Colonic mucosa (tissue), 4 donors: ENCODE data around the gene XRCC4. TPM values are rescaled to one million over a fixed set of nuclear protein-coding genes. Genes with fewer than 3 reads are reported as not detected.

Source experiments
- DNase-seq: peaks from one replicate; pipeline ENCODE4 v3.0.0-alpha.2; 2020
- H3K27ac ChIP-seq: fragments of 200-600 bp; one replicate; pipeline ENCODE4 v1.8.0; 2021
- H3K27me3 ChIP-seq: fragments of 200-600 bp; one replicate; pipeline ENCODE4 v1.8.0; 2021
- H3K36me3 ChIP-seq: fragments of 200-600 bp; one replicate; pipeline ENCODE4 v1.8.0; 2021
- H3K4me1 ChIP-seq: fragments of 200-600 bp; one replicate; pipeline ENCODE4 v1.8.0; 2021; ENCODE audit warnings: mild to moderate bottlenecking
- H3K4me3 ChIP-seq: fragments of 200-600 bp; one replicate; pipeline ENCODE4 v1.8.0; 2021
- H3K9ac ChIP-seq, 2 donors: one replicate each; pipeline ENCODE4 v1.7.0; 2013; ENCODE audit warnings: control low read depth in 2 of 2, low read depth in 2 of 2, low read length in 2 of 2
- H3K9me3 ChIP-seq: fragments of 200-600 bp; one replicate; pipeline ENCODE4 v1.8.0; 2021
- intact Hi-C: fragments of 100-400 bp; cut with DNase I; formaldehyde crosslinking; loops from one replicate; pipeline ENCODE4 v1.14.1; 2022
- total RNA-seq, 2 donors: library from RNA; stranded (reverse); fragmentation: NEBNext Ultra II Directional in 1 of 2; extraction: Animal tissue kit (Norgen Biotek cat#: 25700) in 1 of 2; gene quantifications; one replicate each; pipeline ENCODE4 v1.2.1, GENCODE V29; 2021
- TF ChIP-seq, protein P1 (sequence below): fragments of 200-600 bp; IDR thresholded peaks from one replicate; pipeline ENCODE4 v1.8.0; 2022; ENCODE audit warnings: antibody characterized with exemption, mild to moderate bottlenecking
- donor health status: healthy.
- donor health status: DM: no; HTN: no; CAD: no.
- donor health status: DM: no; HTN: no; CAD: no.

XRCC4 gene
- total RNA-seq, 2 donors from 2014 or later = 5.7 to 8.7 TPM

DNA sequence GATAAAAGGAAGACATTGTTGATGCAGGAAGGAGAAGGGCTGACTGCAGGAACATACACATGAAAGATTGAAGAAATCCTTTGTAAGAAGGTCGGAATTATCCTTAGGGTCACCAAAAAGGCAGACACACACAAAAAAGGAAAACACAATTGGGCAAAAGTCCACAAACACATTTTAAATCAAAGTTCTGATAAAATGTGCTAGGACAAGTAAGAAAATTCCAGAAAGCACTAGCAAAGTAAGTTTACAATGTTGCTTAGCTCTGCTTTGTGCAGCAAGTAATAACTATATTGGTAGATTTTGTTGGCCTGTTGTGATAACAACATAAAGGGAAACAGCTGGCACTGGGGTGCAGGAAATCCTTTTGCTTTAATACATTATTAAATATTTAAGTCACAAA is 294.4 kb downstream of the XRCC4 start:
- Histone ChIP-seq H3K27me3 (no peaks in the 10 kb centered on the region), H3K9ac (no peak overlapping the region), H3K9me3 (no peaks in the 10 kb centered on the region), H3K27ac (no peak overlapping the region), H3K36me3 (no peaks in the 10 kb centered on the region), H3K4me3 (no peak overlapping the region), H3K4me1 (no peaks in the 10 kb centered on the region)
- DNase-seq = no peak
- intact Hi-C loops = no loop called here
- TF ChIP-seq, protein P1, sequence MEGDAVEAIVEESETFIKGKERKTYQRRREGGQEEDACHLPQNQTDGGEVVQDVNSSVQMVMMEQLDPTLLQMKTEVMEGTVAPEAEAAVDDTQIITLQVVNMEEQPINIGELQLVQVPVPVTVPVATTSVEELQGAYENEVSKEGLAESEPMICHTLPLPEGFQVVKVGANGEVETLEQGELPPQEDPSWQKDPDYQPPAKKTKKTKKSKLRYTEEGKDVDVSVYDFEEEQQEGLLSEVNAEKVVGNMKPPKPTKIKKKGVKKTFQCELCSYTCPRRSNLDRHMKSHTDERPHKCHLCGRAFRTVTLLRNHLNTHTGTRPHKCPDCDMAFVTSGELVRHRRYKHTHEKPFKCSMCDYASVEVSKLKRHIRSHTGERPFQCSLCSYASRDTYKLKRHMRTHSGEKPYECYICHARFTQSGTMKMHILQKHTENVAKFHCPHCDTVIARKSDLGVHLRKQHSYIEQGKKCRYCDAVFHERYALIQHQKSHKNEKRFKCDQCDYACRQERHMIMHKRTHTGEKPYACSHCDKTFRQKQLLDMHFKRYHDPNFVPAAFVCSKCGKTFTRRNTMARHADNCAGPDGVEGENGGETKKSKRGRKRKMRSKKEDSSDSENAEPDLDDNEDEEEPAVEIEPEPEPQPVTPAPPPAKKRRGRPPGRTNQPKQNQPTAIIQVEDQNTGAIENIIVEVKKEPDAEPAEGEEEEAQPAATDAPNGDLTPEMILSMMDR = no peak

GRCh38 chr5:83374547-83374946 is 297.2 kb downstream of the XRCC4 start:
- Histone ChIP-seq H3K27ac (no peak overlapping the region), H3K36me3 (no peaks in the 10 kb centered on the region), H3K9ac (no peak overlapping the region), H3K4me1 (no peaks in the 10 kb centered on the region), H3K27me3 (no peaks in the 10 kb centered on the region), H3K4me3 (no peak overlapping the region), H3K9me3 (no peaks in the 10 kb centered on the region)
- no peak for DNase-seq
- intact Hi-C loops = no loop called here
- TF ChIP-seq, protein P1 = no peak

- Histone ChIP-seq H3K27ac (no peak overlapping the region), H3K27me3 (no peaks in the 10 kb centered on the region), H3K4me1 (no peaks in the 10 kb centered on the region), H3K4me3 (no peak overlapping the region), H3K9me3 (no peaks in the 10 kb centered on the region), H3K9ac (no peak overlapping the region), H3K36me3 (no peaks in the 10 kb centered on the region)
- intact Hi-C loops = no loop called here
- DNase-seq = no peak
- TF ChIP-seq, protein P1 = no peak
Measured at GRCh38 chr5:83375049-83375745, 297.9 kb downstream of the XRCC4 start.

- DNase-seq = no peak
- Histone ChIP-seq H3K36me3 (no peaks in the 10 kb centered on the region), H3K4me3 (no peak overlapping the region), H3K9ac (no peak overlapping the region), H3K27ac (no peak overlapping the region), H3K4me1 (no peaks in the 10 kb centered on the region), H3K9me3 (no peaks in the 10 kb centered on the region), H3K27me3 (no peaks in the 10 kb centered on the region)
- TF ChIP-seq, protein P1 = no peak
- intact Hi-C loops = no loop called here
Measured at GRCh38 chr5:83376461-83376860, 299.1 kb downstream of the XRCC4 start.

GRCh38 chr5:83377131-83377865 is 300.0 kb downstream of the XRCC4 start:
- Histone ChIP-seq H3K4me3 (no peak overlapping the region), H3K27ac (no peak overlapping the region), H3K36me3 (no peaks in the 10 kb centered on the region), H3K9me3 (no peaks in the 10 kb centered on the region), H3K4me1 (no peaks in the 10 kb centered on the region), H3K27me3 (no peaks in the 10 kb centered on the region), H3K9ac (no peak overlapping the region)
- DNase-seq = no peak
- intact Hi-C loops = no loop called here
- TF ChIP-seq, protein P1 = no peak
